ENCODE measurements around the gene ZBTB46.

- TF ChIP-seq CTCF (conservative IDR thresholded peaks at IDR 0.05; ENCODE audit: low read depth, low read length) (no peak), EZH2 (IDR thresholded peaks at IDR 0.05; ENCODE audit: borderline replicate concordance, low read depth, low read length, poor library complexity, severe bottlenecking) (no peak)
Observed at GRCh38 chr20:63744158-63744557, 86.9 kb downstream of the ZBTB46 start.

All from A673 (cell line).